Osteocyte (in vitro differentiated cells): ENCODE data around the gene CCDC50. TPM values are rescaled to one million over a fixed set of nuclear protein-coding genes. Genes with fewer than 3 reads are reported as not detected.

ENCODE experiments used
- DNase-seq: peaks from one replicate; pipeline ENCODE4 v3.0.0; 2021; ENCODE audit warnings: mixed read lengths; ENCODE audit not compliant: unreplicated experiment; ENCODE audit errors: extremely low spot score
- H3K27ac Mint-ChIP-seq: one replicate; pipeline ENCODE4 v1.8.0; 2021; ENCODE audit warnings: mild to moderate bottlenecking, mixed read lengths; ENCODE audit not compliant: unreplicated experiment
- H3K27me3 Mint-ChIP-seq: one replicate; pipeline ENCODE4 v1.8.0; 2021; ENCODE audit warnings: mixed read lengths; ENCODE audit not compliant: unreplicated experiment
- H3K36me3 Mint-ChIP-seq: one replicate; pipeline ENCODE4 v1.8.0; 2021; ENCODE audit warnings: mixed read lengths; ENCODE audit not compliant: unreplicated experiment
- H3K4me1 Mint-ChIP-seq: one replicate; pipeline ENCODE4 v1.8.0; 2021; ENCODE audit warnings: mixed read lengths; ENCODE audit not compliant: unreplicated experiment
- H3K4me3 Mint-ChIP-seq: one replicate; pipeline ENCODE4 v1.8.0; 2021; ENCODE audit warnings: mild to moderate bottlenecking, moderate library complexity, mixed read lengths; ENCODE audit not compliant: unreplicated experiment
- H3K9me3 Mint-ChIP-seq: one replicate; pipeline ENCODE4 v1.8.0; 2021; ENCODE audit warnings: mixed read lengths; ENCODE audit not compliant: unreplicated experiment
- CTCF ChIP-seq: fragments of 200-600 bp; sonication (generic); IDR thresholded peaks from 2 replicates; pipeline ENCODE4 v1.5.0; 2021; ENCODE audit warnings: antibody characterized with exemption, mild to moderate bottlenecking, moderate library complexity
- total RNA-seq: library from RNA; stranded (reverse); gene quantifications from 2 replicates; pipeline ENCODE4 v1.2.1, GENCODE V29; 2021

CCDC50 gene
- total RNA-seq, 1 donor from 2014 or later = 86.7 TPM

- Mint-ChIP-seq H3K4me1 (no peaks in the 10 kb centered on the region), H3K9me3 (no peaks in the 10 kb centered on the region)
- no peak for DNase-seq
Measured at GRCh38 chr3:191303596-191303995, 25.6 kb upstream of the CCDC50 start.

GRCh38 chr3:191306428-191306827, 22.8 kb upstream of the CCDC50 start:
- H3K27me3 Mint-ChIP-seq = no peaks in the 10 kb centered on the region
- peaks cover 2% of the 10 kb centered on the region for H3K36me3 Mint-ChIP-seq
- no peaks in the 10 kb centered on the region for H3K4me1 Mint-ChIP-seq
- H3K9me3 Mint-ChIP-seq = no peaks in the 10 kb centered on the region
- H3K27ac Mint-ChIP-seq = no peak overlapping the region
- no peak for TF ChIP-seq CTCF
- DNase-seq = no peak
- no peak overlapping the region for H3K4me3 Mint-ChIP-seq

More at GRCh38 chr3:191303596-191303995, 25.6 kb upstream of the CCDC50 start:
- Mint-ChIP-seq H3K27me3 (no peaks in the 10 kb centered on the region), H3K27ac (no peak overlapping the region), H3K36me3 (no peaks in the 10 kb centered on the region), H3K4me3 (no peak overlapping the region)
- no peak for TF ChIP-seq CTCF

GRCh38 chr3:191307341-191307740, 21.9 kb upstream of the CCDC50 start:
- no peak for TF ChIP-seq CTCF
- H3K27ac Mint-ChIP-seq = no peak overlapping the region
- no peaks in the 10 kb centered on the region for H3K9me3 Mint-ChIP-seq
- DNase-seq = no peak
- no peaks in the 10 kb centered on the region for H3K27me3 Mint-ChIP-seq
- no peaks in the 10 kb centered on the region for H3K4me1 Mint-ChIP-seq
- no peak overlapping the region for H3K4me3 Mint-ChIP-seq
- H3K36me3 Mint-ChIP-seq = peaks cover 2% of the 10 kb centered on the region

GRCh38 chr3:191313296-191313695, 15.9 kb upstream of the CCDC50 start:
- no peaks in the 10 kb centered on the region for H3K4me1 Mint-ChIP-seq
- peaks cover 2% of the 10 kb centered on the region for H3K36me3 Mint-ChIP-seq
- H3K27ac Mint-ChIP-seq = no peak overlapping the region
- no peak for DNase-seq
- no peaks in the 10 kb centered on the region for H3K9me3 Mint-ChIP-seq
- no peak overlapping the region for H3K4me3 Mint-ChIP-seq
- H3K27me3 Mint-ChIP-seq = no peaks in the 10 kb centered on the region
- no peak for TF ChIP-seq CTCF

- DNase-seq = no peak
- H3K36me3 Mint-ChIP-seq = peaks cover 2% of the 10 kb centered on the region
- H3K9me3 Mint-ChIP-seq = no peaks in the 10 kb centered on the region
- no peak overlapping the region for H3K4me3 Mint-ChIP-seq
- H3K27me3 Mint-ChIP-seq = no peaks in the 10 kb centered on the region
- H3K4me1 Mint-ChIP-seq = no peaks in the 10 kb centered on the region
- no peak overlapping the region for H3K27ac Mint-ChIP-seq
- no peak for TF ChIP-seq CTCF
Measured at GRCh38 chr3:191314109-191314728, 15.0 kb upstream of the CCDC50 start.
